GM18868 (cell line): ENCODE data around the gene B9D1.

ENCODE experiments used
- ATAC-seq: cut with Tn5 transposase; IDR thresholded peaks from one replicate; pipeline ENCODE4 v1.9.1; 2021; ENCODE audit warnings: mild to moderate bottlenecking, moderate library complexity; ENCODE audit not compliant: unreplicated experiment

Gene B9D1

DNA sequence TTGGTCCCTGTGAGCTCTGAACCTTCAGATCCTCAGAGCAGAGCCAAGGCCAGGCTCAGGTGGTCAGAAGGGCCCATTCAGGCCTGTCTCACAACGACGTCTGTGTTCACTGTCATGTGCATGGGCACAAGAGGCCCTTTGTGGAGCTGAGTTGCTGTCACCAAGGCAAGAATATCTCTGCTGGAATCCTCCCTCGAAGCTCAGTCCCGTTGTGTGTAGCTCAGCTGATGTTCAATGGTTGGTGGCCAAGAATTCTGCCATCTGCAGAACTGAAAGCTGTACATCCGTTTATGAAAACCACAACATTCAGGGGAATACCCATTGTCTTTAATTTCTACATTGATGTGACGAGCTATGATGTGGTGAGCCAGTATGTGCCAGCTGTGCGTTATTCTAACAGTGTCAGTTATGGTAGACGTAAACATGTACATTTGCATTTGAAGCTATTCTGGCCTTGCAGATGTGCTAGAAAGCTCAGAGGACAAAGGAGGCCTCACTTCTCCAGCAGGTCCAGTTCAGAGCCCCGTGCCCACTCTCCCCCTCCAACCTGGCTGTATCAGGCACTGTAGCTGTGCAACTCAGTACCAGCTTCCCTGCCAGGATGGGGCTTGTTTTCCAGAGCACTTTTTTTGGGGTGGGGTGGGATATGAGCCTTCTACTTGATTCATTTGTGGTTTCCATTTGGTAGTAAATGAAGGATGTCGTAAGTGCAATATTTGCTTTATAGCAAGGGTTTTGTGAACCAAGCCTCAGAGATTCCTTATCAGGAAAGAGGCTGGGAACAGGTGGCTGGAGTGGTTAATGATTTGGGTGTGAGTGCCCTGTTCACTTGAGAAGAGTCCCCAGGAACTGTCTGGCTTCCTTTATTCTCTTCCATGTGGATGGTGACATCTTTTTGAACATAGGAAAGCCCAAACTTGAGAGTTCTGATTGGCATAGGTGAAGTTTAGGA lies 56.1 kb downstream of the B9D1 start:
- peak; percentile 85 for ATAC-seq

DNA sequence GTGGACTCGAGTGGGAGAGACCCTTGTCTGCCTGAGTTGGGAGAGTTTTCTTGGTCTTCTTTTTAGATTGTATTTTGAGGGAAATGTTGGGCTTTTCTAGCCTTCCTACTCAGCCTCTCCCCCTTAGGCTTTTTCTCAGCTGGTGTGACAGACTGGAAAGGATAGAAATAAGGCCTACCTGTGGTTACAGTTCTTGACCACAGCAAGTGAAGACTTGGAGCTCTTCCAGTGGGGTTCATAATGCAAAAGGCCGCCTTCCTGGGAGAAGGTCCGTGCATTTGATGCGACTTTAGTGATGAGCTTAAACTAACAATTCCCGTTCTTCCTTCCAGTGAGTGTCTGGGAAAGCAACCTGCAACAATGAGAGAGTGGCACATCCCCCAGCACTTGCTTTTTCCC lies 56.8 kb downstream of the B9D1 start:
- ATAC-seq, result no peak

DNA sequence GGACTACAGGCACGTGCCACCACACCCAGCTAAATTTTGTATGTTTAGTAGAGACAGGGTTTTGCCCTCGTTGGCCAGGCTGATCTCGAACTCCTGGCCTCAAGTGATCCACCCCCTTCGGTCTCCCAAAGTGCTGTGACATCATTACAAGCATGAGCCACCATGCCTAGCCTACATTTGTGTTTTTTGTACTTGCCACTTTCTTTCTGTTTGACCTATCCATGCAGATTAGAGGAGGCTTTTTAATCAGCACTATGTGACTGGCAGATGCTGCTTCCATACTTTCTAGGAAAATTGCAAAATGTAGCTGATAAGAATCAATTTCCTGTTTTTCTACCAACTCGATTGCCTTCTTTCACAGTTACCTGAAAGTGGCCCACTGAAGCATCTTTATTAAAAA lies 57.3 kb downstream of the B9D1 start:
- no peak for ATAC-seq

DNA sequence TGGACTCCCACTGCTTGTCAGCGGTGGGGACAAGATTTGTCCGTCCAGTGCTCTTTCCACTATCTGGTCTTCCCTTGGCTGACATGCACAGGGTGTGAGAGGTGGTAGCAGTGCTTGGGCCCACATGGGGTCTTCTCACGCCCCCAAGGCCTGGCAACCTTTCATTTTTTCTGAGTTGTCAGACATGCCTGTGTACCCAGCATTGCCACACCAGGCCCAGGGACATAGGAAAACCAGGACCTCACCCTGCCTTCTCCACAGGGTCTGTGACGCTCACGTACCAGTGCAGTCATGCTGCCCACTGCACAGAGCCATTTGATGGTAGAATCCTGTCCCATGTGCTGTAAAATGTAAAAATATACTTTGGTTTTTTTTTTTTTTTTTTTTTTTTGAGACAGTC lies 57.8 kb downstream of the B9D1 start:
- ATAC-seq, result no peak

- no peak for ATAC-seq
Observed at GRCh38 chr17:19304209-19304608, 58.3 kb downstream of the B9D1 start.

DNA sequence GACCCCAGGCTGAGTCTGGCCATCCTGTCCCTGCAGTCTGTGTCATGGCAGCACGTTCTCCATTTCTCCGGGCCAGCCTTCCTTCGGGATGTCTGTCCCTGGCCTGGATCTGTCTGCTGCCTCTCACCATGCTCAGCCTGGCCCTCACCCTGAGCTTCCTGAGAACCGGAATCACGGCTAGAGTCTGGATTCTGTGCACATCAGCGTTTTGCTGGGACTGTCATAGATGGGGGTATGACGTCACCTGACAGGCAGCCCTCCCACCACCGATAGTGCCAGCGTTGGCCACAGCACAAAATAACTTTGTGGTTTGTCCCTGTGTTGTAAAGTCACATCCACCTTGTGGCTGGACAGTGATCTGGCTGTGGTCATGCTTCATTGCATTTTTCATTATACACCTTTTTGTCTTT lies 59.2 kb downstream of the B9D1 start:
- no peak for ATAC-seq

- no peak for ATAC-seq
Observed at GRCh38 chr17:19302791-19303331, 59.7 kb downstream of the B9D1 start.

GRCh38 chr17:19301973-19302372 lies 60.5 kb downstream of the B9D1 start:
- no peak for ATAC-seq

- no peak for ATAC-seq
Observed at GRCh38 chr17:19301274-19301951, 61.1 kb downstream of the B9D1 start.

- no peak for ATAC-seq
Observed at GRCh38 chr17:19299866-19300265, 62.7 kb downstream of the B9D1 start.

DNA sequence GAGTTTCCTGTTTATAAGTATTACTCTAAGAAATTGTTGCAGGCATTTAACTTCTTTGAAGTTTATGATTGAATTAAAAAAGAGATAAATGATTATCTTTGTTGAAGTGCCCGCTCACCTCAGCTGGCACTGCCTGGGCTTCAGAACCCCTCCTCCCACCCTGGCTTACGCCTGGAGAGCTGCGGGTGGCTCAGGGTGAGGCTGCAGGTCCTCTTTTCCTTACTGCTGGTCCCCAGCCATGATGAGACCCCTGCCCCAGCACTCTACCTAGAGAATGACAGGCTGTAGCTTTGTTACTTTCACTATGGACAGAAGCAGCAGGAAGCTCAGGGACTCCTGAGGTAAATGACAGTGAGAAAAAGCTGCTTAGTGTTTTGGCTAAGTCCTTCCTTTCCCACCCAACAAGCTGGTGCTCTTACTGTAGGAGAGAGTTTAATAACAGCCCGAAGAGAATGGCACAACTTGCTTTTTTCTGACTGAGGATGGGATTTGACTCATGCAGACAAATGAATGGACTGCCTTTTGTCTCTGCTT lies 63.2 kb downstream of the B9D1 start:
- ATAC-seq, result no peak

DNA sequence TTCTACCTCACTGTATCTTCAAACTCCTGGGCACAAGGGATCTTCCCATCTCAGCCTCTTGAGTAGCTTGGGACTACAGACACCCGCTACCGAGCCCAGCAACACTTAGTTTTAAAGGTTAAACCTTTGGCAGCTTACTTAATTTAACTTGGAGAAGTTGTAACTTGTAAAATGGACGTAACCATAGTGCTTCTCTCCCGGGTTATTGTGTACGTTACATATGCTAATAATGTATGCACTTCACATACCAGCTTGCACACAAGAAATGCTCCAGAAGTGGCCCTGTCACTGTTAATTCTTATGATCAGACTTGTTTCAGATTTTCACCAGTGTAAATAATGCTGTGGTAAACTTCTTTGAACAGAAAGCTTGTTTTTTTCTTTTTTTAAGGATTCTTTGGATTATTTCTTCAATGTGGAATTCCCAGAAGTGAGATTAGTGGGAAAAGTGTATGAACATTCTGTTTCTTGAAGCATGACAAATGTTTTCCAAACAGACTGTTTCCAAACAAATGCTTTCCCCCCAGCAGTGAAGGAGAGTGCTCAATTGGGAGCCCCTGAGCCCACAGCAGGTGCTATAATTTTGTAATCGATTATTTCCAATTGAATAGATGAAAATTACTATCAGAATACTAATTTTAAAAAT lies 63.8 kb downstream of the B9D1 start:
- ATAC-seq, result no peak

- no peak for ATAC-seq
Observed at GRCh38 chr17:19296786-19297778, 65.4 kb downstream of the B9D1 start.

DNA sequence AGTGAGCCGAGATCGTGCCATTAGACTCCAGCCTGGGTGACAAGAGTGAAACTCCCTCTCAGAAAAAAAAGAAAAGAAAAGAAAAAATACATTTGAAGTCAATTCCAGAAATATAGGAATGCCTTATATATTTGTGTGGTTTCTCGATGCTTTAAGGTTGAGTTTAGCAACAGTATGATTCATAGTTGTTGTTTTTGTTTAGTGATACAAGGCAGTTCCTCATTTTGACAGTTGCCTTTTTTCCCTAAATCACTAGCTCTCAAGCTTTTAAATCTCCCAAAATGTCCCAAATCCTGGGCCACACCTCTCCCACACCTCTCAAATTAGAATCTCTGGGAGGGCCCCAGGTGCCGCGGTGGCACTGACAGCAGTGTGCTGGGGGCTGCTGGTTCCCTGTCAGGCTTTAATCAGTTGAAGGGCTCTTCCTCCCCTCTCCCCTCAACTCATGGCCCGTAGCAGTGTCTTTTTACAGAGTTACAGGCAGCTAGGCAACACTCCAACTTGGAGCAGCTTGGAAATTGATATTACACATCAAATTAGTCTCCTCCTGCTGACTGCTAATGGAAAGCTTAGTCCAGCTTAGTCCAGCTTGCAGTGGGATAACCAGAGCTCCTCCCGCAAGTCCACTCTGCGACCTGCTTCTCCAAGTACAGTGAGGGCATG lies 66.9 kb downstream of the B9D1 start:
- no peak for ATAC-seq

- no peak for ATAC-seq
Observed at GRCh38 chr17:19294443-19294842, 68.1 kb downstream of the B9D1 start.
